HEK293 (cell line): ENCODE results near the gene PRDM7.
A peak's percentile ranks its signal among the peaks of the same experiment; 100 is the strongest.

Experiments used
- CTCF ChIA-PET: fragments of 350-600 bp; formaldehyde crosslinking; extraction: SDS; loops from one replicate; lab custom pipeline; 2021; ENCODE audit warnings: antibody characterized with exemption; lab: Yijun Ruan, JAX
- POLR2A ChIA-PET: fragments of 300-600 bp; formaldehyde crosslinking; extraction: SDS; loops from one replicate; lab custom pipeline; 2020; ENCODE audit warnings: antibody characterized with exemption, inconsistent platforms; lab: Yijun Ruan, JAX
- H3K27ac ChIP-seq: fragments of 200-500 bp; sonication (Bioruptor generic); 2 replicates; pipeline ENCODE4 v1.5.1; 2014; ENCODE audit warnings: low read depth, low read length, control low read depth, inconsistent platforms; ENCODE audit errors: extremely low read depth
- H3K36me3 ChIP-seq, 2 experiments: fragments of 200-500 bp in 1 of 2; sonication (Bioruptor generic) in 1 of 2; 1 replicate in 1 of 2; 2 replicates in 1 of 2; pipeline ENCODE4 v1.5.1; 2014 to 2017; ENCODE audit warnings: inconsistent platforms in 2 of 2, low read length in 2 of 2; ENCODE audit not compliant: control insufficient read depth in 2 of 2, insufficient read depth in 1 of 2
- H3K4me1 ChIP-seq: fragments of 200-500 bp; sonication (Bioruptor generic); 2 replicates; pipeline ENCODE4 v1.5.1; 2014; ENCODE audit warnings: mild to moderate bottlenecking, low read length, inconsistent platforms; ENCODE audit not compliant: control insufficient read depth, insufficient read depth
- H3K4me3 ChIP-seq: 2 replicates; pipeline ENCODE4 v1.5.1; 2011; ENCODE audit warnings: low read depth, mild to moderate bottlenecking, control low read depth, low read length, moderate library complexity
- H3K9me3 ChIP-seq: fragments of 200-500 bp; sonication (Bioruptor generic); 2 replicates; pipeline ENCODE4 v1.5.1; 2014; ENCODE audit warnings: low read depth, low read length, inconsistent platforms; ENCODE audit not compliant: control insufficient read depth, insufficient read depth
- EGR2 ChIP-seq: fragments of 450-650 bp; formaldehyde crosslinking; IDR thresholded peaks from 2 replicates; pipeline ENCODE4 v1.5.1; 2016; ENCODE audit warnings: low read depth, missing biosample characterization, missing genetic modification characterization
- KLF1 ChIP-seq: fragments of 450-650 bp; formaldehyde crosslinking; IDR thresholded peaks from 2 replicates; pipeline ENCODE4 v1.5.1; 2016; ENCODE audit warnings: missing biosample characterization, missing genetic modification characterization
- ZBTB17 ChIP-seq: fragments of 450-650 bp; formaldehyde crosslinking; IDR thresholded peaks from 2 replicates; pipeline ENCODE4 v1.5.1; 2016; ENCODE audit warnings: missing biosample characterization, missing genetic modification characterization
- ZFHX2 ChIP-seq: fragments of 450-650 bp; formaldehyde crosslinking; conservative IDR thresholded peaks from 2 replicates; pipeline ENCODE4 v1.5.1; 2016; ENCODE audit warnings: missing biosample characterization, missing genetic modification characterization
- ZNF140 ChIP-seq: fragments of 450-650 bp; formaldehyde crosslinking; IDR thresholded peaks from 2 replicates; pipeline ENCODE4 v1.5.1; 2016; ENCODE audit warnings: missing biosample characterization, missing genetic modification characterization
- ZNF175 ChIP-seq: fragments of 450-650 bp; formaldehyde crosslinking; IDR thresholded peaks from 2 replicates; pipeline ENCODE4 v1.5.1; 2016; ENCODE audit warnings: missing biosample characterization, missing genetic modification characterization
- ZNF23 ChIP-seq: fragments of 450-650 bp; formaldehyde crosslinking; IDR thresholded peaks from 2 replicates; pipeline ENCODE4 v1.5.1; 2016; ENCODE audit warnings: missing biosample characterization, missing genetic modification characterization, borderline replicate concordance
- ZNF311 ChIP-seq: fragments of 450-650 bp; formaldehyde crosslinking; IDR thresholded peaks from 2 replicates; pipeline ENCODE4 v1.5.1; 2017; ENCODE audit warnings: missing biosample characterization, missing genetic modification characterization, borderline replicate concordance
- ZNF416 ChIP-seq: fragments of 450-650 bp; formaldehyde crosslinking; IDR thresholded peaks from 2 replicates; pipeline ENCODE4 v1.5.1; 2016; ENCODE audit warnings: missing biosample characterization, missing genetic modification characterization
- ZNF623 ChIP-seq: fragments of 450-650 bp; formaldehyde crosslinking; IDR thresholded peaks from 2 replicates; pipeline ENCODE4 v1.5.1; 2016; ENCODE audit warnings: missing biosample characterization, missing genetic modification characterization
- ZNF664 ChIP-seq: fragments of 450-650 bp; formaldehyde crosslinking; IDR thresholded peaks from 2 replicates; pipeline ENCODE4 v1.5.1; 2016; ENCODE audit warnings: missing biosample characterization, missing genetic modification characterization
- ZNF768 ChIP-seq: fragments of 450-650 bp; formaldehyde crosslinking; IDR thresholded peaks from 2 replicates; pipeline ENCODE4 v1.5.1; 2018; ENCODE audit warnings: missing biosample characterization, mild to moderate bottlenecking, missing genetic modification characterization
- TF ChIP-seq, protein P1 (sequence below): fragments of 450-650 bp; formaldehyde crosslinking; IDR thresholded peaks from 2 replicates; pipeline ENCODE4 v1.5.1; 2016; ENCODE audit warnings: missing biosample characterization, missing genetic modification characterization, low read depth
- TF ChIP-seq, protein P2 (sequence below): fragments of 450-650 bp; formaldehyde crosslinking; IDR thresholded peaks from 2 replicates; pipeline ENCODE4 v1.5.1; 2016; ENCODE audit warnings: missing biosample characterization, missing genetic modification characterization
- TF ChIP-seq, protein P3 (sequence below): fragments of 450-650 bp; formaldehyde crosslinking; IDR thresholded peaks from 2 replicates; pipeline ENCODE4 v1.5.1; 2016; ENCODE audit warnings: missing biosample characterization, missing genetic modification characterization
- TF ChIP-seq, protein P4 (sequence below): fragments of 450-650 bp; formaldehyde crosslinking; IDR thresholded peaks from 2 replicates; pipeline ENCODE4 v1.5.1; 2016; ENCODE audit warnings: missing biosample characterization, missing genetic modification characterization
- TF ChIP-seq, protein P5 (sequence below): fragments of 450-650 bp; formaldehyde crosslinking; IDR thresholded peaks from 2 replicates; pipeline ENCODE4 v1.5.1; 2016; ENCODE audit warnings: missing biosample characterization, missing genetic modification characterization

The PRDM7 gene

GRCh38 chr16:90035902-90036301, 41.2 kb downstream of the PRDM7 start:
- Histone ChIP-seq H3K4me1 (no peaks in the 10 kb centered on the region), H3K36me3 (peaks cover 4 to 90% of the 10 kb centered on the region in 2 experiments; a peak in 2 of 3 replicates), H3K27ac (no peak overlapping the region), H3K9me3 (no peaks in the 10 kb centered on the region), H3K4me3 (no peak overlapping the region)
- TF ChIP-seq ZNF311 (tag by site-specific recombination) (no peak), ZNF23 (peak; percentile 83; the same call in 1 of the 2 replicates), EGR2 (tag by site-specific recombination) (0 out of 2 replicates have a peak, but pooled peaks have one; percentile 21), ZBTB17 (peak; percentile 63)
- ChIA-PET CTCF (interaction anchor here (1.5 kb wide), 1 partner anchor 11 kb away, joined by 5 read pairs; no protein-coding TSS in a partner anchor), POLR2A (interaction anchor here (0.6 to 2.5 kb wide), 3 partner anchors 13 to 60 kb away, joined by 4 to 11 read pairs (median 6); no protein-coding TSS in a partner anchor)

GRCh38 chr16:90034504-90034903, 42.6 kb downstream of the PRDM7 start:
- POLR2A ChIA-PET = interaction anchor here (0.9 to 2.5 kb wide), 2 partner anchors 8 to 11 kb away, joined by 6 to 7 read pairs; no protein-coding TSS in a partner anchor
- TF ChIP-seq ZNF175 (no peak), ZNF664 (tag by site-specific recombination) (peak; percentile 87)
- TF ChIP-seq, all 188 proteins: peak for 1
- Histone ChIP-seq H3K27ac (no peak overlapping the region), H3K4me3 (no peak overlapping the region), H3K36me3 (peaks cover 4 to 84% of the 10 kb centered on the region in 2 experiments; a peak in 2 of 3 replicates), H3K4me1 (no peaks in the 10 kb centered on the region), H3K9me3 (no peaks in the 10 kb centered on the region)
- CTCF ChIA-PET = no interaction called here

DNA sequence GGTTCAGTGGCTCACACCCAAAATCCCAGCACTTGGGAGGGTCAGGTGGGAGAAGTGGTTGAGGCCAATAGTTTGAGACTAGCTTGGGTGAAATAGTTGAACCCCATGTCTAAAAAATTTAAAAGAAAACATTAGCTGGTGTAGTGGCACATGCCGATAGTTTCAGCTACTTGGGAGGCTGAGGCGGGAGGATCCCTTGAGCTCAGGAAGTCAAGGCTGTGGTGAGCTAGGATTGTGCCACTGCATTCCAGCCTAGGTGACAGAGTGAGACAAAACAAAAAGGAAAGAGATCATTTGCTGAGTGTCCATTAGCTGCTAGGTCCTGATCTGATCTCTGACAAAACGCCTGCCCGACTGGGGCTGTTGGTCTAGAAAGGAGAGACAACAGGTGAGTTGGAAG, 43.7 kb downstream of the PRDM7 start:
- ChIA-PET POLR2A (interaction anchor here (1.0 kb wide), 1 partner anchor 10 kb away, joined by 3 read pairs; no protein-coding TSS in a partner anchor), CTCF (no interaction called here)
- Histone ChIP-seq H3K27ac (no peak overlapping the region), H3K9me3 (no peaks in the 10 kb centered on the region), H3K4me3 (no peak overlapping the region), H3K36me3 (peaks cover 4 to 86% of the 10 kb centered on the region in 2 experiments; a peak in 2 of 3 replicates), H3K4me1 (no peaks in the 10 kb centered on the region)
- TF ChIP-seq ZNF140 (tag by site-specific recombination) (no peak), ZNF768 (tag by site-specific recombination) (no peak), ZNF416 (tag by site-specific recombination) (no peak), KLF1 (no peak), ZFHX2 (tag by site-specific recombination) (no peak), ZNF623 (tag by site-specific recombination) (no peak)
- TF ChIP-seq, protein P1, sequence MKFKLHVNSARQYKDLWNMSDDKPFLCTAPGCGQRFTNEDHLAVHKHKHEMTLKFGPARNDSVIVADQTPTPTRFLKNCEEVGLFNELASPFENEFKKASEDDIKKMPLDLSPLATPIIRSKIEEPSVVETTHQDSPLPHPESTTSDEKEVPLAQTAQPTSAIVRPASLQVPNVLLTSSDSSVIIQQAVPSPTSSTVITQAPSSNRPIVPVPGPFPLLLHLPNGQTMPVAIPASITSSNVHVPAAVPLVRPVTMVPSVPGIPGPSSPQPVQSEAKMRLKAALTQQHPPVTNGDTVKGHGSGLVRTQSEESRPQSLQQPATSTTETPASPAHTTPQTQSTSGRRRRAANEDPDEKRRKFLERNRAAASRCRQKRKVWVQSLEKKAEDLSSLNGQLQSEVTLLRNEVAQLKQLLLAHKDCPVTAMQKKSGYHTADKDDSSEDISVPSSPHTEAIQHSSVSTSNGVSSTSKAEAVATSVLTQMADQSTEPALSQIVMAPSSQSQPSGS (tag by site-specific recombination) = no peak
- TF ChIP-seq, protein P2, sequence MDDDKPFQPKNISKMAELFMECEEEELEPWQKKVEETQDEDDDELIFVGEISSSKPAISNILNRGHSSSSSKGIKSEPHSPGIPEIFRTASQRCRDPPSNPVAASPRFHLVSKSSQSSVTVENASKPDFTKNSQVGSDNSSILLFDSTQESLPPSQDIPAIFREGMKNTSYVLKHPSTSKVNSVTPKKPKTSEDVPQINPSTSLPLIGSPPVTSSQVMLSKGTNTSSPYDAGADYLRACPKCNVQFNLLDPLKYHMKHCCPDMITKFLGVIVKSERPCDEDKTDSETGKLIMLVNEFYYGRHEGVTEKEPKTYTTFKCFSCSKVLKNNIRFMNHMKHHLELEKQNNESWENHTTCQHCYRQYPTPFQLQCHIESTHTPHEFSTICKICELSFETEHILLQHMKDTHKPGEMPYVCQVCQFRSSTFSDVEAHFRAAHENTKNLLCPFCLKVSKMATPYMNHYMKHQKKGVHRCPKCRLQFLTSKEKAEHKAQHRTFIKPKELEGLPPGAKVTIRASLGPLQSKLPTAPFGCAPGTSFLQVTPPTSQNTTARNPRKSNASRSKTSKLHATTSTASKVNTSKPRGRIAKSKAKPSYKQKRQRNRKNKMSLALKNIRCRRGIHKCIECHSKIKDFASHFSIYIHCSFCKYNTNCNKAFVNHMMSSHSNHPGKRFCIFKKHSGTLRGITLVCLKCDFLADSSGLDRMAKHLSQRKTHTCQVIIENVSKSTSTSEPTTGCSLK (tag by site-specific recombination) = no peak
- TF ChIP-seq, protein P3, sequence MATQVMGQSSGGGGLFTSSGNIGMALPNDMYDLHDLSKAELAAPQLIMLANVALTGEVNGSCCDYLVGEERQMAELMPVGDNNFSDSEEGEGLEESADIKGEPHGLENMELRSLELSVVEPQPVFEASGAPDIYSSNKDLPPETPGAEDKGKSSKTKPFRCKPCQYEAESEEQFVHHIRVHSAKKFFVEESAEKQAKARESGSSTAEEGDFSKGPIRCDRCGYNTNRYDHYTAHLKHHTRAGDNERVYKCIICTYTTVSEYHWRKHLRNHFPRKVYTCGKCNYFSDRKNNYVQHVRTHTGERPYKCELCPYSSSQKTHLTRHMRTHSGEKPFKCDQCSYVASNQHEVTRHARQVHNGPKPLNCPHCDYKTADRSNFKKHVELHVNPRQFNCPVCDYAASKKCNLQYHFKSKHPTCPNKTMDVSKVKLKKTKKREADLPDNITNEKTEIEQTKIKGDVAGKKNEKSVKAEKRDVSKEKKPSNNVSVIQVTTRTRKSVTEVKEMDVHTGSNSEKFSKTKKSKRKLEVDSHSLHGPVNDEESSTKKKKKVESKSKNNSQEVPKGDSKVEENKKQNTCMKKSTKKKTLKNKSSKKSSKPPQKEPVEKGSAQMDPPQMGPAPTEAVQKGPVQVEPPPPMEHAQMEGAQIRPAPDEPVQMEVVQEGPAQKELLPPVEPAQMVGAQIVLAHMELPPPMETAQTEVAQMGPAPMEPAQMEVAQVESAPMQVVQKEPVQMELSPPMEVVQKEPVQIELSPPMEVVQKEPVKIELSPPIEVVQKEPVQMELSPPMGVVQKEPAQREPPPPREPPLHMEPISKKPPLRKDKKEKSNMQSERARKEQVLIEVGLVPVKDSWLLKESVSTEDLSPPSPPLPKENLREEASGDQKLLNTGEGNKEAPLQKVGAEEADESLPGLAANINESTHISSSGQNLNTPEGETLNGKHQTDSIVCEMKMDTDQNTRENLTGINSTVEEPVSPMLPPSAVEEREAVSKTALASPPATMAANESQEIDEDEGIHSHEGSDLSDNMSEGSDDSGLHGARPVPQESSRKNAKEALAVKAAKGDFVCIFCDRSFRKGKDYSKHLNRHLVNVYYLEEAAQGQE (tag by site-specific recombination) = no peak
- TF ChIP-seq, protein P4, sequence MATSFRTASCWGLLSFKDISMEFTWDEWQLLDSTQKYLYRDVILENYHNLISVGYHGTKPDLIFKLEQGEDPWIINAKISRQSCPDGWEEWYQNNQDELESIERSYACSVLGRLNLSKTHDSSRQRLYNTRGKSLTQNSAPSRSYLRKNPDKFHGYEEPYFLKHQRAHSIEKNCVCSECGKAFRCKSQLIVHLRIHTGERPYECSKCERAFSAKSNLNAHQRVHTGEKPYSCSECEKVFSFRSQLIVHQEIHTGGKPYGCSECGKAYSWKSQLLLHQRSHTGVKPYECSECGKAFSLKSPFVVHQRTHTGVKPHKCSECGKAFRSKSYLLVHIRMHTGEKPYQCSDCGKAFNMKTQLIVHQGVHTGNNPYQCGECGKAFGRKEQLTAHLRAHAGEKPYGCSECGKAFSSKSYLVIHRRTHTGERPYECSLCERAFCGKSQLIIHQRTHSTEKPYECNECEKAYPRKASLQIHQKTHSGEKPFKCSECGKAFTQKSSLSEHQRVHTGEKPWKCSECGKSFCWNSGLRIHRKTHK (tag by site-specific recombination) = no peak
- TF ChIP-seq, protein P5, sequence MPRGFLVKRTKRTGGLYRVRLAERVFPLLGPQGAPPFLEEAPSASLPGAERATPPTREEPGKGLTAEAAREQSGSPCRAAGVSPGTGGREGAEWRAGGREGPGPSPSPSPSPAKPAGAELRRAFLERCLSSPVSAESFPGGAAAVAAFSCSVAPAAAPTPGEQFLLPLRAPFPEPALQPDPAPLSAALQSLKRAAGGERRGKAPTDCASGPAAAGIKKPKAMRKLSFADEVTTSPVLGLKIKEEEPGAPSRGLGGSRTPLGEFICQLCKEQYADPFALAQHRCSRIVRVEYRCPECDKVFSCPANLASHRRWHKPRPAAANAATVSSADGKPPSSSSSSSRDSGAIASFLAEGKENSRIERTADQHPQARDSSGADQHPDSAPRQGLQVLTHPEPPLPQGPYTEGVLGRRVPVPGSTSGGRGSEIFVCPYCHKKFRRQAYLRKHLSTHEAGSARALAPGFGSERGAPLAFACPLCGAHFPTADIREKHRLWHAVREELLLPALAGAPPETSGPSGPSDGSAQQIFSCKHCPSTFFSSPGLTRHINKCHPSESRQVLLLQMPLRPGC (tag by site-specific recombination) = no peak
